GM23338 (cell line): Measurements from ENCODE around the gene ZFP62.
"Not testable (repeated sequence)": the region's sequence is repeated elsewhere in the genome, so short reads cannot be mapped to it uniquely, and the experiment has no call there.

Source experiments
- JUNB ChIP-seq: IDR thresholded peaks from one replicate; pipeline ENCODE4 v1.6.1; 2016; ENCODE audit warnings: antibody characterized with exemption; ENCODE audit not compliant: unreplicated experiment
- POLR2AphosphoS5 ChIP-seq: IDR thresholded peaks from 2 replicates; pipeline ENCODE4 v1.6.1; 2016; ENCODE audit warnings: antibody characterized with exemption, low read depth
- ZNF114 ChIP-seq: fragments of 250-450 bp; sonication (Bioruptor Pico); IDR thresholded peaks from 2 replicates; pipeline ENCODE4 v1.5.0; 2020; ENCODE audit warnings: mild to moderate bottlenecking, moderate library complexity
- TF ChIP-seq, protein P1 (sequence below), 2 experiments: fragments of 200-600 bp in 1 of 2; sonication (generic) in 1 of 2; conservative IDR thresholded peaks; 2 replicates each; pipeline versions ENCODE4 v1.5.1 to v1.6.1; 2016 to 2017; ENCODE audit warnings: antibody characterized with exemption in 2 of 2, low read depth in 2 of 2, mild to moderate bottlenecking in 2 of 2, moderate library complexity in 1 of 2

DNA sequence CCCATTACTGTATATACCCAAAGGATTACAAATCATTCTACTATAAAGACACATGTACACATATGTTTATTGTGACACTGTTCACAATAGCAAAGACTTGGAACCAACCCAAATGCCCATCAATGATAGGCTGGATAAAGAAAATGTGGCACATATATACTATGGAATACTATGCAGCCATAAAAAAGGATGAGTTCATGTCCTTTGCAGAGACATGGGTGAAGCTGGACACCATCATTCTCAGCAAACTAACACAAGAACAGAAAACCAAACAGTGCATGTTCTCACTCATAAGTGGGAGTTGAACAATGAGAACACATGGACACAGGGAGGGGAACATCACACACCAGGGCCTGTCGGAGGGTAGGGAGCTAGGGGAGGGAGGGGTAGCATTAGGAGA is 34.3 kb upstream of the ZFP62 start:
- TF ChIP-seq, protein P1, sequence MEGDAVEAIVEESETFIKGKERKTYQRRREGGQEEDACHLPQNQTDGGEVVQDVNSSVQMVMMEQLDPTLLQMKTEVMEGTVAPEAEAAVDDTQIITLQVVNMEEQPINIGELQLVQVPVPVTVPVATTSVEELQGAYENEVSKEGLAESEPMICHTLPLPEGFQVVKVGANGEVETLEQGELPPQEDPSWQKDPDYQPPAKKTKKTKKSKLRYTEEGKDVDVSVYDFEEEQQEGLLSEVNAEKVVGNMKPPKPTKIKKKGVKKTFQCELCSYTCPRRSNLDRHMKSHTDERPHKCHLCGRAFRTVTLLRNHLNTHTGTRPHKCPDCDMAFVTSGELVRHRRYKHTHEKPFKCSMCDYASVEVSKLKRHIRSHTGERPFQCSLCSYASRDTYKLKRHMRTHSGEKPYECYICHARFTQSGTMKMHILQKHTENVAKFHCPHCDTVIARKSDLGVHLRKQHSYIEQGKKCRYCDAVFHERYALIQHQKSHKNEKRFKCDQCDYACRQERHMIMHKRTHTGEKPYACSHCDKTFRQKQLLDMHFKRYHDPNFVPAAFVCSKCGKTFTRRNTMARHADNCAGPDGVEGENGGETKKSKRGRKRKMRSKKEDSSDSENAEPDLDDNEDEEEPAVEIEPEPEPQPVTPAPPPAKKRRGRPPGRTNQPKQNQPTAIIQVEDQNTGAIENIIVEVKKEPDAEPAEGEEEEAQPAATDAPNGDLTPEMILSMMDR (conservative IDR thresholded peaks at IDR 0.05; ENCODE audit: low read depth in 2 of 2) = not testable (repeated sequence)
- TF ChIP-seq POLR2AphosphoS5; JUNB; ZNF114 (CRISPR knock-in tag): not testable (repeated sequence)
